IPS-20b (cell line): ENCODE data around the gene OLFM1.

Experiments used
- H3K27ac ChIP-seq: one replicate; pipeline ENCODE4 v1.5.1; 2013; ENCODE audit warnings: low read length
- H3K27me3 ChIP-seq: 2 replicates; pipeline ENCODE4 v1.6.1; 2013; ENCODE audit warnings: mild to moderate bottlenecking, low read length, inconsistent platforms; ENCODE audit not compliant: insufficient read depth
- H3K36me3 ChIP-seq: 2 replicates; pipeline ENCODE4 v1.6.1; 2013; ENCODE audit warnings: low read depth, mild to moderate bottlenecking, inconsistent platforms, low read length, moderate library complexity; ENCODE audit not compliant: insufficient read depth
- H3K4me1 ChIP-seq: 2 replicates; pipeline ENCODE4 v1.6.1; 2013; ENCODE audit warnings: mild to moderate bottlenecking, control low read depth, inconsistent platforms, low read length, moderate library complexity; ENCODE audit not compliant: insufficient read depth
- H3K4me3 ChIP-seq: 2 replicates; pipeline ENCODE4 v1.5.1; 2013; ENCODE audit warnings: mild to moderate bottlenecking, low read length, inconsistent platforms
- H3K9ac ChIP-seq: 2 replicates; pipeline ENCODE4 v1.6.1; 2013; ENCODE audit warnings: low read depth, mild to moderate bottlenecking, inconsistent platforms, low read length, moderate library complexity
- H3K9me3 ChIP-seq: 2 replicates; pipeline ENCODE4 v1.6.1; 2013; ENCODE audit warnings: mild to moderate bottlenecking, low read depth, low read length, inconsistent platforms; ENCODE audit not compliant: insufficient read depth

The OLFM1 gene

GRCh38 chr9:135073081-135073740, 14.3 kb upstream of the OLFM1 start:
- no peaks in the 10 kb centered on the region for H3K9me3 ChIP-seq
- no peak overlapping the region for H3K27ac ChIP-seq
- no peak overlapping the region for H3K9ac ChIP-seq
- H3K4me3 ChIP-seq = no peak overlapping the region
- H3K27me3 ChIP-seq = peaks cover 34% of the 10 kb centered on the region
- H3K36me3 ChIP-seq = no peaks in the 10 kb centered on the region
- H3K4me1 ChIP-seq = peaks cover 7% of the 10 kb centered on the region; the same call in 1 of the 2 replicates

GRCh38 chr9:135073741-135074305, 13.6 kb upstream of the OLFM1 start:
- Histone ChIP-seq H3K4me1 (peaks cover 7% of the 10 kb centered on the region; the same call in 1 of the 2 replicates), H3K9me3 (no peaks in the 10 kb centered on the region), H3K36me3 (no peaks in the 10 kb centered on the region), H3K9ac (no peak overlapping the region), H3K27ac (no peak overlapping the region), H3K27me3 (peaks cover 34% of the 10 kb centered on the region), H3K4me3 (no peak overlapping the region)

GRCh38 chr9:135074354-135075233, 12.9 kb upstream of the OLFM1 start:
- H3K4me3 ChIP-seq = peak overlapping the region; percentile 61; the same call in 1 of the 2 replicates
- no peak overlapping the region for H3K27ac ChIP-seq
- no peak overlapping the region for H3K9ac ChIP-seq

GRCh38 chr9:135075234-135076142, 12.0 kb upstream of the OLFM1 start:
- H3K27me3 ChIP-seq = peaks cover 34% of the 10 kb centered on the region
- H3K9me3 ChIP-seq = no peaks in the 10 kb centered on the region
- peak overlapping the region; percentile 61; the same call in 1 of the 2 replicates for H3K4me3 ChIP-seq
- H3K27ac ChIP-seq = no peak overlapping the region
- no peak overlapping the region for H3K9ac ChIP-seq
- H3K4me1 ChIP-seq = peaks cover 7% of the 10 kb centered on the region; the same call in 1 of the 2 replicates
- H3K36me3 ChIP-seq = no peaks in the 10 kb centered on the region

More at GRCh38 chr9:135074354-135075233, 12.9 kb upstream of the OLFM1 start:
- no peaks in the 10 kb centered on the region for H3K9me3 ChIP-seq
- H3K27me3 ChIP-seq = peaks cover 34% of the 10 kb centered on the region
- peaks cover 7% of the 10 kb centered on the region; the same call in 1 of the 2 replicates for H3K4me1 ChIP-seq
- H3K36me3 ChIP-seq = no peaks in the 10 kb centered on the region

- no peak overlapping the region for H3K9ac ChIP-seq
- no peak overlapping the region for H3K27ac ChIP-seq
- peak overlapping the region; percentile 61; the same call in 1 of the 2 replicates for H3K4me3 ChIP-seq
- peaks cover 34% of the 10 kb centered on the region for H3K27me3 ChIP-seq
- H3K4me1 ChIP-seq = peaks cover 7% of the 10 kb centered on the region; the same call in 1 of the 2 replicates
- no peaks in the 10 kb centered on the region for H3K9me3 ChIP-seq
- no peaks in the 10 kb centered on the region for H3K36me3 ChIP-seq
These were observed 11.2 kb upstream of the OLFM1 start for GRCh38 chr9:135076143-135076875.

- peaks cover 7% of the 10 kb centered on the region; the same call in 1 of the 2 replicates for H3K4me1 ChIP-seq
- H3K36me3 ChIP-seq = no peaks in the 10 kb centered on the region
- no peaks in the 10 kb centered on the region for H3K9me3 ChIP-seq
- no peak overlapping the region for H3K27ac ChIP-seq
- H3K27me3 ChIP-seq = peaks cover 34% of the 10 kb centered on the region
- no peak overlapping the region for H3K9ac ChIP-seq
- no peak overlapping the region for H3K4me3 ChIP-seq
These were observed 10.5 kb upstream of the OLFM1 start for GRCh38 chr9:135076876-135077430.

- H3K27me3 ChIP-seq = peaks cover 34% of the 10 kb centered on the region
These were observed 9.8 kb upstream of the OLFM1 start for GRCh38 chr9:135077497-135078200.

GRCh38 chr9:135078361-135078821, 9.1 kb upstream of the OLFM1 start:
- H3K4me1 ChIP-seq = peaks cover 7% of the 10 kb centered on the region; the same call in 1 of the 2 replicates
- H3K4me3 ChIP-seq = no peak overlapping the region
- H3K27ac ChIP-seq = no peak overlapping the region
- no peaks in the 10 kb centered on the region for H3K36me3 ChIP-seq
- H3K27me3 ChIP-seq = peaks cover 34% of the 10 kb centered on the region
- no peak overlapping the region for H3K9ac ChIP-seq
- H3K9me3 ChIP-seq = no peaks in the 10 kb centered on the region

More at GRCh38 chr9:135077497-135078200, 9.8 kb upstream of the OLFM1 start:
- peaks cover 7% of the 10 kb centered on the region; the same call in 1 of the 2 replicates for H3K4me1 ChIP-seq
- no peaks in the 10 kb centered on the region for H3K36me3 ChIP-seq
- H3K9ac ChIP-seq = no peak overlapping the region
- H3K4me3 ChIP-seq = no peak overlapping the region
- H3K9me3 ChIP-seq = no peaks in the 10 kb centered on the region
- H3K27ac ChIP-seq = no peak overlapping the region

GRCh38 chr9:135079018-135079417, 8.4 kb upstream of the OLFM1 start:
- Histone ChIP-seq H3K4me1 (peaks cover 7% of the 10 kb centered on the region; the same call in 1 of the 2 replicates), H3K27me3 (peaks cover 31% of the 10 kb centered on the region), H3K9ac (no peak overlapping the region), H3K9me3 (no peaks in the 10 kb centered on the region), H3K4me3 (no peak overlapping the region), H3K36me3 (no peaks in the 10 kb centered on the region), H3K27ac (no peak overlapping the region)

GRCh38 chr9:135079676-135080075, 7.8 kb upstream of the OLFM1 start:
- no peaks in the 10 kb centered on the region for H3K9me3 ChIP-seq
- no peaks in the 10 kb centered on the region for H3K36me3 ChIP-seq
- H3K4me1 ChIP-seq = peaks cover 7% of the 10 kb centered on the region; the same call in 1 of the 2 replicates
- H3K9ac ChIP-seq = no peak overlapping the region
- H3K4me3 ChIP-seq = no peak overlapping the region
- H3K27ac ChIP-seq = no peak overlapping the region
- H3K27me3 ChIP-seq = peaks cover 31% of the 10 kb centered on the region
